Measurements from ENCODE around the gene IL1RAP.

DNA sequence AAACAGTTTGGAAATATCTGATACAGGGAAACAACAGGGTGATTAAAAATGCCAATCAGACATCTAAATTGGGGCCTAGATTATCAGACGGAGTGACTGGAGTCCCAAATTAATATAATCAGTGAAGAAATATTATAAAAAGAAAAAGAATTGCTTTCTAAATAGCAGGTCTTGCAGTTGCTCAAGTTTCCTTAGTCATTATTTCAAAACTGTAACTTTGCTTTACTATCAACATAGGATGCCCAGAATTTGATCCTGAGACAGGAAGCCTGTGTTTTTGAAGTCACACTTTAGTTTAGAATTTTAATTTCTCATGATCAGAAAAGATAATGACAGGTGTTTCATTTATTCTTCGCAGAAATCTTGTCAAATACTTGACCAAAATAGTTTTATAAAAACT lies 105.9 kb downstream of the IL1RAP start:
- TF ChIP-seq, protein P1, sequence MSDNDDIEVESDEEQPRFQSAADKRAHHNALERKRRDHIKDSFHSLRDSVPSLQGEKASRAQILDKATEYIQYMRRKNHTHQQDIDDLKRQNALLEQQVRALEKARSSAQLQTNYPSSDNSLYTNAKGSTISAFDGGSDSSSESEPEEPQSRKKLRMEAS (IDR thresholded peaks at IDR 0.05), result no peak
- no peak for TF ChIP-seq EP300 (IDR thresholded peaks at IDR 0.05; ENCODE audit: borderline replicate concordance)

Data from Ishikawa (cell line).